CD4-positive, alpha-beta T cell treated with Interleukin-15 for 4 hours (primary cell): ENCODE data around the gene MAGEA8.
"Not testable (repeated sequence)": the region's sequence is repeated elsewhere in the genome, so short reads cannot be mapped to it uniquely, and the experiment has no call there.

Experiments
- DNase-seq: peaks from one replicate; pipeline ENCODE4 v3.0.0-alpha.2; 2020; ENCODE audit warnings: low spot score

MAGEA8 gene

DNA sequence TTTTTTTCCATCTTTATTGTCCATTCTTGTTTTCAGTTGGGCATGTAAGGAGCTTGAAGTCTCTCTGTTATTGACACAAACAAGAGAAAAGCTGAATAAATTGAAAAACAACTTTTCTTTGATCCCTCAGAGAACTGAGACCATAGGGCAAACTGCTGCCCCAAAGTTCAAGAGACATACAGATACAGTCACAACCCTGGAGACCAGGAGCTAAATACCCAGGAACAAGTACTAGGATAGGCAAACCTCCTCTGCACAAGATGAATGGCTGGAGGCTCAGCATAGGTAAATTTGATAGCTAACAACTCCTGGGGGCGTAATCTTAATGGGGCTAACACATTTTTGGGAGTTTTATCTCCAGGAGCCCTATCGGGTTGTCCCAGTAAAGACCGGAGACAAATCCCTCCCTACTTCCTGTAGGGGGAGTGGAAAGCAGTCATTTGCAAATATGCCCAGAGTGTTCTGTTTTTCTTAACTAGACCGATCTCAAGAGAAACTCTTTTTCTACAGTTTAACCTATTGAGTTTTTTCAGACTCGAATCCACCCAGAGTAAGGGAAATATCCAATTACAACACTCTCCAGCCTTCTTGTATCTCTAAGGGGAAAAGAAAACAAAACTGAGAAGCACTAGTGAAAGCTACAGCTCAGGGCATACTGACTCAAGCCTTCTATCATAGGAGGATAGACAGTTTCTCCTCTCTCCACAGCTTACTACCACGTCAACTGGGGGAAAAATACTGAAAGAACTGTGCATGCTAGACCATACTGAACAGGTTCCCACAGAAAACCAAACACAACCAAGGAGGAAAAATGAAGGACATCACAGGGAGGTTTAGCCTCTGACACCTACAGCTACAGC is 23.1 kb downstream of the MAGEA8 start:
- DNase-seq: no peak

DNA sequence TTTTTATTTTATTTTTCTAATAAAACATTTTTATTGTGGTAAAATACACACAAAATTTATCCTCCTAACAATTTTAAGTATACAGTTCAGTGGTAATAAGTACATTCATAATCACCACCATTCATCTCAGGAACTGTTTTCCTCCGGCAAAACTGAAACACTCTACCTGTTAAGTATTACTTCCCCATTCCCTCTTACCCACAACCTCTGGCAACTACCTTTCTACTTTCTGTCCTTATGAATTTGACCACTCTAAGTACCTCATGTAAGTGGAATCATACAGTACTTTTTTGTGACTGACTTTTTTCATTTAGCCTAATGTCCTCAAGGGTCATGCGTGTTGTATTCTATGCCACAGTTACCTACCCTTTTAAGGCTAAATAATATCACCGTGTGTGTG is 27.3 kb downstream of the MAGEA8 start:
- no peak for DNase-seq

DNA sequence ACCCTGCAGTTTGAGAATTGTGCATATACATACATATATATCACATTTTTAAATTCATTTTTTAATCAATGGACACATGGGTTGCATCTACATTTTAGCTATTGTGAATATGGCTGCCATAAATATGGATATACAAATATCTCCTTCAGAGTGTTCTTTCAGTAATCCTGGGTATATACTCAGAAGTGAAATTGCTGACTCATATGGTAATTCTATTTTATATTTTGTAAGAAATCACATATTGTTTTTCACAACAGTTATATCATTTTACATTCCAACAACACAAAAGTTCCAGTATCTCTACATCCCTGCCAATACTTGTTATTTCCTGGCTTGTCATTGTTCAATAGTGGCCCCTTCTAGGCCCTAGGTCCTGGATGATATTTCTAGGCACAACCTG is 27.7 kb downstream of the MAGEA8 start:
- no peak for DNase-seq

DNA sequence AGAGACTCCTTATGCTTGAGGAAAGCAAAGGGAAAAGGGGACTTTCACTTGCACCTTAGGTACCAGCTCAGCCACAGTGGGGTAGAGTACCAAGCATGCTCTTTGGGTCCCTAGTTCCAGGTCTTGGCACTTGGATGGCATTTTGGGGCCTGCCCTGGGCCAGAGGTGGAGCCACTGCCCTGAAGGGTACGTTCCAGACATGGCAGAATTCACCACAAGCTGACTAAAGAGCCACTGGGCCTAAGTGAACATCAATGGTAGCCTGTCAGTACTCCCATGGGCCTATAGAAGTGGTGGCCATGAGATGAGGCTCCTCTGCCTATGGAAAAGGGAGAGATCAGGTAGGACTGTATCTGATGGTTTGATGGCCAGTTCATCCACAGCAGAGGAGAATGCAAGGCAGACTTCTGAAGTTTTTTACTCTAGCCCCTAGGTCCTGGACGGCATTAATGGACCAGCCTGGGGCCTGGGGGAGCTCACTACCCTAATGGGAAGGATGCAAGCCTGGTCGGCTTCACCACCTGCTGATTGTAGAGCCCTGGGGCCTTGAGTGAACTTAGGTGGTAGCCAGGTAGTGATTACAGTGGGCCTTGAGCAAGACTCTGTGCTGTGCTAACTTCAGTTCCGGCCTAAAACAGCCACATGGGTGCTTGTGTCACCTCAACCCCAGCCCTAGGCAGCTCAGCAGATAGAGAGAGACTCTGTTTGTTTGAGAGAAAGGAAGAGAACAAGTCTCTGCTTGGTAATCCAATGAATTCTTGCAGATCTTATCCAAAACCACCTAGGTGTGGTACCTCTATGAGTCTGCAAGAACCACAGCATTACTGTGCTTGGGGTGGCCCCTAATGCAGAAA is 28.6 kb downstream of the MAGEA8 start:
- DNase-seq: no peak

DNA sequence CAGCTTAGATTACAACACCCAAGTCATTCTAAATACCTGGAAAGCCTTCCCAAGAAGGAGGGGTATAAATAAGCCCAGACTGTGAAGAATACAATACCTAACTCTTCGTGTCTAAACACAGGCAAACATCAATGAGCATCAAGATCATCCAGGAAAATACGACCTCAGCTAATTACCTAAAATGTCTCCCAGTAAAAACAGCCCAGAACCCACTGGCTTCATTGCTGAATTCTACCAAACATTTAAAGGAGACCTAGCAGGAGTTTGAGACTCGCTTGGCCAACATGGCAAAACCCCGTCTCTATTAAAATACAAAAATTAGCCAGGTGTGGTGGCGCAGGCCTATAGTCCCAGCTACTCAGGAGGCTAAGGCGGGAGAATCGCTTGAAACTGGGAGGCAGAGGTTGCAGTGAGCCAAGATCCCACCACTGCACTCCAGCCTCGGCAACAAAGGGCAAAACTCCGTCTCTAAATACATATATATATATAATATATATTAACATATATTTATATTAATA is 29.3 kb downstream of the MAGEA8 start:
- no peak for DNase-seq

DNA sequence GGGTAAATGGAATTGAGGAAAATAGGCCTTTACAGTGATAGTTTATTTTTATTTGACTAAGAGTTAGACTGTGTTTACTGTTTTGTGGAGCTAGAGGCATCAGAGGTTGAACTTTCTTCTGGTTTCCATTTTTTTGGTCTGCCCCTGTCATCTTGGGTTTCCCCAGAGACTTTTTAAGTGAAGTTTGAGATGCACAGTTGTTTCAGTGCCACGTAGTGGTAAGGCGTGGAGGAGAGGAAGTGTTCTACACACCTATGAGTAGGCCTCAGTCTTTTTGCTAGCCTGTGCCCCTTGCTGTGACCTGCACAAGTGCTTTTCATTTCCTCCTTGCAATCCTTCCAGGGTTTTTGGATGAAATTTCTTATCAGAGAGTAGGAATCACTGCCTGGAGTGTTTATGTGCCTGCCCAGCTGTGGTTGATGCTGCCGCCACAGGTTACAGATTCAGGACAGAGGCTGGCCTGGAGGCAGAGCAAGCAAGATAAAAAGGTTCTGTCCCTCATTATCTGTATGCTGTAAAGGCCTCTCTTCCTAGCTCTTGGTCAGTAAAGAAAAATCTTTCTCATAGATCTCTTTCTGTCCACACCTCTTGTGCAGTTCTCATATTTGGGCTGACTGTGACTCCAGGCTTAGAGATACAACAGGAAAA is 35.9 kb downstream of the MAGEA8 start:
- DNase-seq: no peak

DNA sequence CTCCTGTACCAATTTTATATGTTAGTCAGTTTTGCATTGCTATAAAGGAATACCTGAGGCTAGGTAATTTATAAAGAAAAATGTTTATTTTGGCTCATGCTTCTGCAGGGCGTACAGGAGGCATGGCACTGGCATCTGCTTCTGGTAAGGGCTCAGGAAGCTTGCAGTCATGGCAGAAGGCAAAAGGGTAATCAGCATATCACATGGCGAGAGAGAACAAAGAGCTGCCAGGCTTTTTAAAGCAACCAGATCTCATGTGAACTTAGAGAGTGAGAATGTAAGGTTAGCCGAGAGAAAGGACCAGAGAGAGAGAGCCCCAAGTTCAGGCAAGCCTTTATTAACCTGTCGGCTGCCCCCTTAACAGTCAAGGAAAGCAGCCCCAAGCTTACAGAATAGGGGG is 42.9 kb downstream of the MAGEA8 start:
- not testable (repeated sequence) for DNase-seq

DNA sequence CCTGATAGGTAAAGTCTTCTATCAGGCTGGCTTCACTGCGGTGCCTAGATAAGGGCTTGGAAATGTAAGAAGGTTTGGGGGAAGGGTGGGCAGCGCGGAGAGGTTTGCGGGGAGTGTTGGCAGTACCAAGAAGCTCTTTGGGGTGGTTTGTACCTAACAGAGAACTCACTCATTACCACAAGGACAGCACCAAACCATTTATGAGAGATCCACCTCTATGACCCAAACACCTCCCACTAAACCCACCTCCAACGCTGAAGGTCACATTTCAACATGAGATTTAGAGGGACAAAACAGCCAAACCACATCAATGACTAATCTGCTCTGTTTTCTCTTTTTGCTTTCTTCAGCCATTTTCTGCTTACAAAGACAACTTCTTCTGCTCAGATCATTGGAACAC is 43.5 kb downstream of the MAGEA8 start:
- DNase-seq: not testable (repeated sequence)

DNA sequence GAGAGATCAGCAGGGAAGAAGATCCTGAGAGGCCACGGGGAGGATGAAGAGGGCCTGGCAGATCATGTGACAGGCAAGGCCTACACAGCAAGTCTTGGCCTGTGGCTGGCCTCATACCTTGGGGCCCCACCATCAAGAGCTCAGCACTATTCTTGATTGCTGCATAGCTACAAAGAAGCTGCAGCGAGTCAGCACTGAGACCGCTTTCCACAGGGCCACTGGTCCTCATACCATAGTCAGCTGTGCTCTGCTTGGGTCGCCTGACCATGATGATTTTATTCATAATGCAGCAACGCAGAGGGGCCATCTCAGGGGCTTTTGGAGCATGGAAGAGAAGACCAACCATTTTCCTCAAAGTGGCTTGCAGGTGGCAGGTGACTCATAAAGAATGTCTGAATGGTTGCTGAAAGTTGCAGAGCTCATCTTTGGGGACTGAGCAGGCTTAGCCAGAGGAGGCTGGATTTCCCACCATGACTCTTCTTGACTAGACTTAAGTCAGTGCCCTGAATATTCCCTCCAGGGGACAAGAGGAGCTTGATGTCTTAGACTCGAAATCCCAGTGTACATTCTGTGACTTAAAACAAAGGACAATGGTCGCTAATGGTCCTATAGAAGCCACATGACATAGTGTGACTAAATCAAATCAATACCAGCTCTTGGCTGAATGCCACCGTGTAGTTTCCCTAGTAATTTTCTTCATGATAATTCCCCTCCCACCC is 46.4 kb downstream of the MAGEA8 start:
- DNase-seq: not testable (repeated sequence)

DNA sequence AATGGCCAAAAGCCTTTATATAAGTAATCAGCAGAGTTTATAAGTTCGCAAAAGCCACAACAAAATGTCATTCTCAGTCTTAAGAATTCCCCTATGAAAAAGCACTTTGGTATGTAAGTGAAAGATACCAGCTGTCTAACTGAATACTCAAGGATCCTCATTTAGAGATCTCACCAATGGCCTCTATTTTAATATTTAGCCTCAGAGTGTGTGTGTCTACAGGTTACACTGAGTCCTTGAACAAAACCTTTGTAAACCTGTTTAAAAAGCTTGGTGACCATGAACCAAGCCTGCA is 46.9 kb downstream of the MAGEA8 start:
- not testable (repeated sequence) for DNase-seq

DNA sequence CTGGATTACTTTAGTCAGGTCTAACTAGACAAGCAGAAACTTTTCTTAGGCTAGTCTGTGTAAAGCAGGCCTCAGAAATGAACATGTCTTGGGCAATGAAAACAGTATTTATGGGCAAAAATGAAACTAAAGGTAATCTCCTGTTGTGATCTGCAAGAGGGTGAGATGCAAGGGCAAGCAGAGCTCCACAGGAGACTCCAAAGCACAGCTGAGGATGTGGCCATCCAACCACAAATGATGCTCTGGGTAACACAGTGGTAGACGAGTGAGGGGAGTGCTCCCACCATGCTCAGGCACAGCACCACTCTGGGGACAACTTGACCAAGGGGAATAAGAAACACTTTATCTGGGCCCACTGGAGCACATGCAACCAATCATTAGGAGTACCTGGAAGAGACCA is 47.7 kb downstream of the MAGEA8 start:
- not testable (repeated sequence) for DNase-seq

DNA sequence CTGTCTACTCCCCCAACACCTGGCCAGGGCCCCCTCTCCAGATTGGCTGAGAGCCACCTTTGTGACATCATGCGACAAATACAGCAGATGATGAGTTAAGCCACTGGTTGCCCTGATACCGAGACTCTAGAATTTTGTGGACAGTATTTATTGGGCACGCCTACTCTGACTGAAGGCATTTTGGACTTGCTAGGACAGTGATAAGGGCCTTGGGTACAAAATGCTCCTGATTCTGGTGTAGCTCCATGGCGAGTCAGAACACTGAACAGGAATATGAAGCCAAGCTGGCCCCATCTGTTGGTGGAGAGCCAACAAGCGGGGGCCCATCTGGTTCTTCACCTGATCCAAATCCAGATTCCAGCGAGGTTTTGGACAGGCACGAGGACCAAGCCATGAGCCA is 48.4 kb downstream of the MAGEA8 start, which contains the start of gene HSFX4:
Gene HSFX4, plus strand, starts transcription at position 174 of the 400 bp plus-strand sequence. Its CDS starts 72 bp downstream, at position 246.
- DNase-seq: not testable (repeated sequence)

DNA sequence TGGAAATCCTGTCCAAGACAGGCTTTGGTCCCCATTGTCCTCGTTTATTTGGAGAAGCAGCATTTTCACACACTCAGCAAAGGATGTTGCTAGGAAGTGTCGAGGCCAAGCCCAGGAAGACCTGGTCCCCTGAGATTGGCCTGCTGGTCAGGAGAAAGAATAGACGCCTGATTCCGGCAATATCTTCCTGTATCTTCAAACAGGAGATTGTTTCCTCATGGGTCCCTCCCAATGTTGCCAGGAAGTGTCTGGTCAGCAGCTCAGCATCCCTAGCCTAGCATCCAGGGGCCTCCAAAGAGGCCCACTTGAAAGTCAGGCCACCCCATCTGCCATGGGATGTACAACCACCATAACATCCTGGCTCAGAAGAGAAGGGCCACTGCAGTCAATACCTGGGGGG is 50.4 kb downstream of the MAGEA8 start:
- DNase-seq: not testable (repeated sequence)

DNA sequence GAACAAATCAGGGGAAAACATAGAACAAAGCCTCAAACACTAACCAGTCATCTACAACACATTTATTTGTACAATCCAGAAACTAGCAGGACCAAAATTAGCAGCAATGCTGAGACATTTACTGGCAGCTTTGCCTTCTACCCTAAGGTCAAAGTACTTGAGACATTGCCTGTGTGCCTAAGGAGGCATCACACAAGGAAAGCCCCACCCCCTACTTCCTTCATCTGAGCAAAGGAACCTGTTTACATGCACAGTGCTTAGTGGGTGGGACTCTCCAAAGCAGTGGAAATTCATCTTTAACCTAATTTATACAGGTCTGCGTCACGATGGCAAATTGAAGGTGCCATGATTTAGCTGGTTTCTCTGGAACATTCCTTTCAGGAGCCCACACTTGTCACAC is 51.2 kb downstream of the MAGEA8 start:
- not testable (repeated sequence) for DNase-seq

DNA sequence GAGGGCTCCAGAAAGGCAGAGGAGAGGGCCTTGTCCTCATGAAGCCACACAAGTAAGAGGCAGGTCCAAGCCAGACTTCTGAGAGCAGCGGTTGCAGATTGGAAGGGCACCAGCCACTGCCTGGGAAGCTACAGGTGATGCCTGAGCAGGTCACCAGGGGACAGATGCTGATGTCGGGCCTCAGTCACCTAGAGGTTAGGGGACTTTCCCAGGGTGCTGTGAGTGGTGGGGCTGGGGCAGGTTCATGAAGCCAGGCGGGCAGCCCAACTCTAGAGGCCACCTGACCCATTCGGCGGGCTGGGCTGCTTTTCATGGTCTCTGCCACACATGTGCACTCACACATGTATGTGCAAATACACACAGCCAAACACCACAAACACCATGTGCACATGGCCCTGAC is 52.0 kb downstream of the MAGEA8 start:
- not testable (repeated sequence) for DNase-seq

DNA sequence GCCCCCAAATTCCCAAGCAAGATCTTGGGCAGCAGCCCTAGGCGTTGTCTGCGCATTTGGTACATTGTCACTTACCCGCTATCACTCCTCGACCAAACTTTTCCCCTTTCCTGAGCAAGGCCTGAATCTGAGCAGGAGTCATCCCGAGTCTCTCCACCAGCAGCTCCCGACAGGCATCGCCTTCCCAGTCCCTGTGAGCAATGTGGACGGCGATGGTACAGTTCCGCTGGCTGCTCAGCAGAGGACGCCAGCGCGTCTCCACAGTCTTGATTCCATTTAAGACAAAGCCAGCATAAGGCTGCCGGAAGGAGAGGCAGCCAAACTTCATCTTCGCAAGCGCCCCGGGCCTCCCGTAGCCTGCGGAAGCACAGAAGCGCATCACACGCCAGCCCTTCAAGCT is 52.6 kb downstream of the MAGEA8 start:
- not testable (repeated sequence) for DNase-seq
